Coronary artery (tissue), 2 donors: ENCODE data around the gene FOXK1.
"Not testable (repeated sequence)": the region's sequence is repeated elsewhere in the genome, so short reads cannot be mapped to it uniquely, and the experiment has no call there.

Source experiments
- DNase-seq: peaks from one replicate; pipeline ENCODE4 v3.0.0-alpha.2; 2017; ENCODE audit warnings: low spot score
- H3K27ac ChIP-seq, 2 donors: fragments of 200-600 bp; sonication (generic); one replicate each; pipeline ENCODE4 v1.5.1; 2016 to 2019
- H3K4me3 ChIP-seq: fragments of 200-600 bp; sonication (generic); 2 replicates; pipeline ENCODE4 v1.5.1; 2016; ENCODE audit warnings: mild to moderate bottlenecking, moderate library complexity
- CTCF ChIP-seq: fragments of 200-600 bp; sonication (generic); IDR thresholded peaks from one replicate; pipeline ENCODE4 v1.5.1; 2019; ENCODE audit warnings: antibody characterized with exemption

FOXK1 gene

GRCh38 chr7:4800926-4801838 is 119.1 kb downstream of the FOXK1 start:
- no peak for DNase-seq
- no peak overlapping the region for H3K4me3 ChIP-seq
- no peak overlapping the region for H3K27ac ChIP-seq
- no peak for TF ChIP-seq CTCF

- Histone ChIP-seq H3K4me3 (no peak overlapping the region), H3K27ac (no peak overlapping the region)
- no peak for DNase-seq
- no peak for TF ChIP-seq CTCF
These were observed 119.7 kb downstream of the FOXK1 start for GRCh38 chr7:4801839-4802231.

- not testable (repeated sequence) for DNase-seq, H3K27ac ChIP-seq, H3K4me3 ChIP-seq
These were observed 120.5 kb downstream of the FOXK1 start for GRCh38 chr7:4802577-4802976.

- Histone ChIP-seq H3K27ac (no peak overlapping the region), H3K4me3 (no peak overlapping the region)
- no peak for DNase-seq
- TF ChIP-seq CTCF = no peak
These were observed 121.5 kb downstream of the FOXK1 start for GRCh38 chr7:4803397-4804241.

- Histone ChIP-seq H3K27ac (no peak overlapping the region), H3K4me3 (no peak overlapping the region)
- no peak for DNase-seq
- no peak for TF ChIP-seq CTCF
These were observed 123.3 kb downstream of the FOXK1 start for GRCh38 chr7:4805110-4805983.

GRCh38 chr7:4805984-4806300 is 123.8 kb downstream of the FOXK1 start:
- H3K27ac ChIP-seq = no peak overlapping the region
- no peak for DNase-seq
- no peak overlapping the region for H3K4me3 ChIP-seq
- TF ChIP-seq CTCF = no peak
